Smooth muscle cell (in vitro differentiated cells): ENCODE measurements around the gene SMAD5. TPM values are rescaled to one million over a fixed set of nuclear protein-coding genes. Genes with fewer than 3 reads are reported as not detected.

Source experiments
- DNase-seq: peaks from one replicate; lab custom pipeline; 2025; ENCODE audit not compliant: unreplicated experiment; lab: John Stamatoyannopoulos, UW
- H2AFZ ChIP-seq: fragments of 200-600 bp; sonication (generic); 2 replicates; pipeline ENCODE4 v1.6.0; 2016; ENCODE audit warnings: antibody characterized with exemption, low read depth, mild to moderate bottlenecking
- H3F3A ChIP-seq: fragments of 200-600 bp; sonication (generic); 2 replicates; pipeline ENCODE4 v1.6.0; 2017; ENCODE audit warnings: antibody characterized with exemption, low read depth
- H3K27ac ChIP-seq: fragments of 200-600 bp; sonication (generic); 2 replicates; pipeline ENCODE4 v1.5.1; 2016; ENCODE audit warnings: low read depth, mild to moderate bottlenecking
- H3K27me3 ChIP-seq: fragments of 200-600 bp; sonication (generic); 2 replicates; pipeline ENCODE4 v1.6.1; 2016; ENCODE audit warnings: low read depth, mild to moderate bottlenecking
- H3K36me3 ChIP-seq: fragments of 200-600 bp; sonication (generic); 2 replicates; pipeline ENCODE4 v1.5.1; 2016; ENCODE audit warnings: low read depth
- H3K4me1 ChIP-seq: fragments of 200-600 bp; sonication (generic); 2 replicates; pipeline ENCODE4 v1.5.1; 2016; ENCODE audit warnings: low read depth
- H3K4me2 ChIP-seq: fragments of 200-600 bp; sonication (generic); 2 replicates; pipeline ENCODE4 v1.6.0; 2016; ENCODE audit warnings: mild to moderate bottlenecking
- H3K4me3 ChIP-seq: fragments of 200-600 bp; sonication (generic); 2 replicates; pipeline ENCODE4 v1.5.1; 2016; ENCODE audit warnings: mild to moderate bottlenecking
- H3K79me2 ChIP-seq: fragments of 200-600 bp; sonication (generic); 2 replicates; pipeline ENCODE4 v1.6.0; 2016; ENCODE audit warnings: low read depth, mild to moderate bottlenecking
- H3K9ac ChIP-seq: fragments of 200-600 bp; sonication (generic); 2 replicates; pipeline ENCODE4 v1.6.0; 2016; ENCODE audit warnings: low read depth
- H3K9me3 ChIP-seq: fragments of 200-600 bp; sonication (generic); replicated peaks from 2 replicates; pipeline ENCODE4 v1.5.1; 2016; ENCODE audit warnings: low read depth
- H4K20me1 ChIP-seq: fragments of 200-600 bp; sonication (generic); 2 replicates; pipeline ENCODE4 v1.6.0; 2016; ENCODE audit warnings: low read depth
- WGBS: methylation state at CpG from one replicate; pipeline ENCODE4 v1.1.7; 2016; ENCODE audit warnings: low lambda C conversion rate; 5-methylcytosine and 5-hydroxymethylcytosine counted together
- polyA plus RNA-seq: library from polyadenylated mRNA; unstranded; fragments of >200 nt; fragmentation: Nextera tagmentation; extraction: Ambion mirVana; gene quantifications from 2 replicates; pipeline ENCODE4 v1.2.1, GENCODE V29; 2016
- total RNA-seq: library from RNA; depleted of rRNA; stranded (reverse); fragments of >200 nt; gene quantifications from 2 replicates; pipeline ENCODE4 v1.2.3, GENCODE V29; 2014
- TF ChIP-seq, protein P1 (sequence below): fragments of 200-600 bp; sonication (generic); IDR thresholded peaks from 2 replicates; pipeline ENCODE4 v1.5.1; 2017; ENCODE audit warnings: borderline replicate concordance, mild to moderate bottlenecking, antibody characterized with exemption; ENCODE audit not compliant: insufficient read depth, poor library complexity, severe bottlenecking

The SMAD5 gene
- total and polyA plus RNA-seq, 2 experiments from 2014 or later = 28.5 to 61.7 TPM

DNA sequence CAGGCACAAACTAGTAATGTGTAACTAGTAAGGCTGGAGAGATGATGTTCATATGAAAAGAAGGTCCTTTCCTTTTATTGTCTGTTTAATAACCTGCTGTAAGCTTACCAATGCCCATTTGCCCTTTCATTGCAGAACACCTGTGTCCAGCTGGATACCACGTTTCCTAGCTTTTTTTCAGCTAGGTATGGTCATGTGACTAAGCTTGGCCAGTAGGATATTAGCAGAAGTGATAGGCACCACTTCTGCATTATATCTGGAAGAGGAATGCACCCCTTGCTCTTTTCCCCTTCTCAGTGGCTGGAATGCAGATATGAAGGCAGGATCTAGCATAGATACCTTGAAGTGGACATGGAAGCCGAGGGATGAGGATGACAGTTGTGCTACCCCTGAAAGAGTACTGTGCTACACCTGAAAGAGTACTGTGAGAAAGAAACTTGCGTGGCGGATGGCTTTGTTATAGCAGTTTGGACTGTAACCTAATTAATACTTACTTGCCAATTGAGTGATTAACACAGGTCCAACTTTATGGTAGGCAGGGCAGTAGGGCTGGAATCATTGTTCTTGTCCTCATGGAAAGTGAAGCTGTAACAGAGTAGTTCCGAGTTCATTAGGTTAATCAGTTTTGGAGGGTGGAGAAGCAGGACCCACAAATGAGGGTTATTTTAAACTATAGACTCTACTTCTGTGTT lies 53.5 kb downstream of the SMAD5 start:
- no peaks in the 10 kb centered on the region for H3K79me2 ChIP-seq
- no peak overlapping the region for H3K9ac ChIP-seq
- H2AFZ ChIP-seq = no peak overlapping the region
- H4K20me1 ChIP-seq = peaks cover 38% of the 10 kb centered on the region
- TF ChIP-seq, protein P1, sequence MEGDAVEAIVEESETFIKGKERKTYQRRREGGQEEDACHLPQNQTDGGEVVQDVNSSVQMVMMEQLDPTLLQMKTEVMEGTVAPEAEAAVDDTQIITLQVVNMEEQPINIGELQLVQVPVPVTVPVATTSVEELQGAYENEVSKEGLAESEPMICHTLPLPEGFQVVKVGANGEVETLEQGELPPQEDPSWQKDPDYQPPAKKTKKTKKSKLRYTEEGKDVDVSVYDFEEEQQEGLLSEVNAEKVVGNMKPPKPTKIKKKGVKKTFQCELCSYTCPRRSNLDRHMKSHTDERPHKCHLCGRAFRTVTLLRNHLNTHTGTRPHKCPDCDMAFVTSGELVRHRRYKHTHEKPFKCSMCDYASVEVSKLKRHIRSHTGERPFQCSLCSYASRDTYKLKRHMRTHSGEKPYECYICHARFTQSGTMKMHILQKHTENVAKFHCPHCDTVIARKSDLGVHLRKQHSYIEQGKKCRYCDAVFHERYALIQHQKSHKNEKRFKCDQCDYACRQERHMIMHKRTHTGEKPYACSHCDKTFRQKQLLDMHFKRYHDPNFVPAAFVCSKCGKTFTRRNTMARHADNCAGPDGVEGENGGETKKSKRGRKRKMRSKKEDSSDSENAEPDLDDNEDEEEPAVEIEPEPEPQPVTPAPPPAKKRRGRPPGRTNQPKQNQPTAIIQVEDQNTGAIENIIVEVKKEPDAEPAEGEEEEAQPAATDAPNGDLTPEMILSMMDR = no peak
- no peaks in the 10 kb centered on the region for H3K9me3 ChIP-seq
- no peak overlapping the region for H3K4me3 ChIP-seq
- H3K27ac ChIP-seq = no peak overlapping the region
- 95% methylated on average over 5 of the region's 5 CpGs for WGBS
- H3F3A ChIP-seq = no peaks in the 10 kb centered on the region
- H3K4me1 ChIP-seq = no peaks in the 10 kb centered on the region
- H3K36me3 ChIP-seq = no peaks in the 10 kb centered on the region
- peaks cover 16% of the 10 kb centered on the region for H3K27me3 ChIP-seq
- no peak overlapping the region for H3K4me2 ChIP-seq
- DNase-seq = no peak

DNA sequence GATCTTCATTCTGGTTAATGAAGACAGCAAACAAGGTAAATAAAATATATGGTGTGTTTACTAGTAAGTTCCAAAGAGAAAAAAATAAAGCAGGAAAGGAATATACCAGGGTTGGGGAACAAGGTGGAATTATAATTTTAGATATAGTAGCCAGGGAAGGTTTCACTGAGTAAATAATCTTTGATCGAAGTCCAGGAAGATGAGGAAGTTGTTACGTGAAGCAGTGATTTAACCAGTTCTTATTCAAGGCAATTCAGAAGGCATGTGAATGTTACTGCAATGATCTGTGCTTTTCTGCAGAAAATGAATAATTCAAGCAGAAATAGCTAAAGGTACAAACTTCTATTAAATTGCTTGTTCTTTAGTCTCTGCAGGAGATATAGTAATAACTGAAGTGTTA lies 54.2 kb downstream of the SMAD5 start:
- no peak for DNase-seq
- Histone ChIP-seq H3F3A (no peaks in the 10 kb centered on the region), H3K79me2 (no peaks in the 10 kb centered on the region), H2AFZ (no peak overlapping the region), H3K27ac (no peak overlapping the region), H3K4me2 (no peak overlapping the region), H3K9me3 (no peaks in the 10 kb centered on the region), H3K4me3 (no peak overlapping the region), H3K27me3 (peaks cover 23% of the 10 kb centered on the region), H3K4me1 (peaks cover 4% of the 10 kb centered on the region), H3K36me3 (no peaks in the 10 kb centered on the region), H3K9ac (no peak overlapping the region), H4K20me1 (peaks cover 35% of the 10 kb centered on the region)
- TF ChIP-seq, protein P1 = no peak
- WGBS = 94% methylated on average over 2 of the region's 2 CpGs

DNA sequence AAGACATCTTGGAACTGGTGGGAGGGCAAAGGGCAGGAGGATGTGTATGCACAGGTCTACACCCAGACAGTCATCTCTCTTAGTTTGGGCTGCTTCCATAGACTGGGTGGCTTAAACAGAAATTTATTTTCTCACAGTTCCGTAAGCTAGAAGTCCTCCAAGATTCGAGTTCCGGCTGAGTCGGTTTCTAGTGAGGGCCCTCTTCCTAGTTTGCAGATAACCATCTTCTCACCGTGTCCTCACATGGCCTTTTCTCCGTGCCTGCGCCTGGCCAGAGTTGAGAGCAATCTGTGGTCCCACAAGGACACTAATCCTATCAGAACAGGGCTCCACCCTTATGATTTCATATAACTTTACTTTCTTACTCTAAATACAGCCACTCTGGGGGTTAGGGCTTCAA lies 56.2 kb downstream of the SMAD5 start:
- no peak overlapping the region for H3K4me2 ChIP-seq
- H3K27me3 ChIP-seq = peaks cover 41% of the 10 kb centered on the region
- H3F3A ChIP-seq = no peaks in the 10 kb centered on the region
- no peak overlapping the region for H3K9ac ChIP-seq
- H3K4me3 ChIP-seq = no peak overlapping the region
- no peaks in the 10 kb centered on the region for H3K9me3 ChIP-seq
- no peak overlapping the region for H2AFZ ChIP-seq
- no peaks in the 10 kb centered on the region for H3K79me2 ChIP-seq
- H4K20me1 ChIP-seq = peaks cover 34% of the 10 kb centered on the region
- no peaks in the 10 kb centered on the region for H3K36me3 ChIP-seq
- no peak for DNase-seq
- H3K4me1 ChIP-seq = peaks cover 14% of the 10 kb centered on the region
- H3K27ac ChIP-seq = no peak overlapping the region
- 90% methylated on average over 7 of the region's 7 CpGs for WGBS
- TF ChIP-seq, protein P1 = no peak
